HepG2 (cell line): ENCODE data around the gene TPPP2. TPM values are rescaled to one million over a fixed set of nuclear protein-coding genes. Genes with fewer than 3 reads are reported as not detected.

Experiments used
- AHDC1 ChIP-seq: sonication (generic); formaldehyde crosslinking; IDR thresholded peaks from 2 replicates; pipeline ENCODE4 v1.5.1; 2020; ENCODE audit warnings: mild to moderate bottlenecking, missing genetic modification reagents, borderline replicate concordance
- ATAD3A ChIP-seq: sonication (generic); formaldehyde crosslinking; IDR thresholded peaks from 2 replicates; pipeline ENCODE4 v1.4.0; 2020; ENCODE audit warnings: missing genetic modification reagents
- EZH2 ChIP-seq: conservative IDR thresholded peaks from 2 replicates; pipeline ENCODE4 v1.6.1; 2012; ENCODE audit warnings: mild to moderate bottlenecking, low read depth, low read length, moderate library complexity
- HBP1 ChIP-seq: IDR thresholded peaks from 2 replicates; pipeline ENCODE4 v1.6.1; 2016; ENCODE audit warnings: low read depth, control low read depth
- HOMEZ ChIP-seq: IDR thresholded peaks from 2 replicates; pipeline ENCODE4 v1.6.1; 2016; ENCODE audit warnings: low read depth
- NFE2 ChIP-seq: sonication (generic); formaldehyde crosslinking; IDR thresholded peaks from 2 replicates; pipeline ENCODE4 v1.4.0; 2020; ENCODE audit warnings: missing genetic modification reagents
- PHF20 ChIP-seq: sonication (generic); formaldehyde crosslinking; IDR thresholded peaks from 2 replicates; pipeline ENCODE4 v1.5.0; 2020; ENCODE audit warnings: mild to moderate bottlenecking, missing genetic modification reagents
- PHF5A ChIP-seq: IDR thresholded peaks from one replicate; pipeline ENCODE4 v1.6.1; 2018; ENCODE audit warnings: low read depth, missing genetic modification reagents; ENCODE audit not compliant: unreplicated experiment
- SALL1 ChIP-seq: sonication (generic); formaldehyde crosslinking; IDR thresholded peaks from 2 replicates; pipeline ENCODE4 v1.8.0; 2022; ENCODE audit warnings: mild to moderate bottlenecking, missing genetic modification reagents
- SP2 ChIP-seq: sonication (generic); formaldehyde crosslinking; IDR thresholded peaks from 2 replicates; pipeline ENCODE4 v1.5.1; 2020; ENCODE audit warnings: mild to moderate bottlenecking, missing genetic modification reagents
- ZBTB14 ChIP-seq: sonication (generic); formaldehyde crosslinking; IDR thresholded peaks from 2 replicates; pipeline ENCODE4 v1.4.0; 2020; ENCODE audit warnings: missing genetic modification reagents
- ZFP91 ChIP-seq: sonication (generic); formaldehyde crosslinking; IDR thresholded peaks from 2 replicates; pipeline ENCODE4 v1.9.0; 2022; ENCODE audit warnings: missing genetic modification reagents, mild to moderate bottlenecking, borderline replicate concordance
- ZFX ChIP-seq: sonication (generic); formaldehyde crosslinking; IDR thresholded peaks from 2 replicates; pipeline ENCODE4 v1.4.0; 2020; ENCODE audit warnings: mild to moderate bottlenecking, low read depth, missing genetic modification reagents, moderate library complexity
- ZNF138 ChIP-seq: sonication (generic); formaldehyde crosslinking; IDR thresholded peaks from 2 replicates; pipeline ENCODE4 v1.5.0; 2020; ENCODE audit warnings: mild to moderate bottlenecking, low read depth, missing genetic modification reagents
- ZNF143 ChIP-seq: sonication (generic); formaldehyde crosslinking; IDR thresholded peaks from 2 replicates; pipeline ENCODE4 v1.4.0; 2020; ENCODE audit warnings: missing genetic modification reagents
- ZNF367 ChIP-seq: sonication (generic); formaldehyde crosslinking; IDR thresholded peaks from 2 replicates; pipeline ENCODE4 v1.4.0; 2020; ENCODE audit warnings: missing genetic modification reagents, borderline replicate concordance
- ZNF598 ChIP-seq: sonication (generic); formaldehyde crosslinking; IDR thresholded peaks from 2 replicates; pipeline ENCODE4 v1.5.1; 2020; ENCODE audit warnings: mild to moderate bottlenecking, missing genetic modification reagents, borderline replicate concordance
- ZNF879 ChIP-seq: sonication (generic); formaldehyde crosslinking; IDR thresholded peaks from 2 replicates; pipeline ENCODE4 v1.8.1; 2023; ENCODE audit warnings: missing genetic modification reagents
- polyA plus RNA-seq, 8 experiments: library from polyadenylated mRNA; depleted of rRNA in 3 of 8; stranded (reverse) in 7 of 8; unstranded in 1 of 8; fragments of >200 nt; fragmentation: Illumina TruSeq in 4 of 8; extraction: Trizol in 4 of 8; gene quantifications; 2 replicates each; pipeline versions ENCODE4 v1.2.1 to v1.2.3, GENCODE V29; 2011 to 2016; ENCODE audit warnings: low read depth in 4 of 8, missing spikeins in 1 of 8, mixed read lengths in 1 of 8; ENCODE audit not compliant: insufficient read depth in 1 of 8
- total RNA-seq, 5 experiments: library from RNA; depleted of rRNA; stranded (reverse); fragments of >200 nt; fragmentation: Illumina TruSeq; extraction: Trizol; gene quantifications; 2 replicates each; pipeline ENCODE4 v1.2.3, GENCODE V29; 2016; ENCODE audit warnings: low read depth in 1 of 5

Gene TPPP2
- total and polyA plus RNA-seq, 2 of the 13 experiments (the other 11 are each of a cell fraction or from before 2014, with no cell fraction given): 0.58 to 4.2 TPM

- TF ChIP-seq AHDC1 (CRISPR knock-in tag): 0 out of 2 replicates have a peak, but pooled peaks have one; percentile 31
- no peak for TF ChIP-seq EZH2
- no peak for TF ChIP-seq HOMEZ
- TF ChIP-seq ZNF367 (CRISPR knock-in tag): no peak
- peak; percentile 34; the same call in 1 of the 2 replicates for TF ChIP-seq SALL1 (CRISPR knock-in tag)
- TF ChIP-seq ZFP91: no peak
- TF ChIP-seq SP2 (CRISPR knock-in tag): no peak
- TF ChIP-seq HBP1: no peak
- TF ChIP-seq NFE2 (CRISPR knock-in tag): no peak
- TF ChIP-seq ZNF598 (CRISPR knock-in tag): no peak
- peak; percentile 40; the same call in 1 of the 2 replicates for TF ChIP-seq PHF20 (CRISPR knock-in tag)
- no peak for TF ChIP-seq ZNF143
- TF ChIP-seq ZFX (CRISPR knock-in tag): peak; percentile 18; the same call in 1 of the 2 replicates
- no peak for TF ChIP-seq ZNF138 (CRISPR knock-in tag)
- TF ChIP-seq ATAD3A (CRISPR knock-in tag): no peak
- no peak for TF ChIP-seq PHF5A (CRISPR knock-in tag)
- no peak for TF ChIP-seq ZNF879
- no peak for TF ChIP-seq ZBTB14 (CRISPR knock-in tag)
Measured at GRCh38 chr14:21058903-21059302, 28.9 kb downstream of the TPPP2 start (continued).
